ENCODE measurements around the gene PPM1L. TPM values are rescaled to one million over a fixed set of nuclear protein-coding genes. Genes with fewer than 3 reads are reported as not detected.
"Not testable (repeated sequence)": the region's sequence is repeated elsewhere in the genome, so short reads cannot be mapped to it uniquely, and the experiment has no call there.

PPM1L gene
- polyA plus RNA-seq, 1 donor: 12.6 TPM

GRCh38 chr3:160992712-160993111 is 236.7 kb downstream of the PPM1L start:
- no peak for DNase-seq

- no peak for DNase-seq
These were observed 240.8 kb downstream of the PPM1L start for GRCh38 chr3:160996811-160997210.

GRCh38 chr3:160998581-160998980 is 242.6 kb downstream of the PPM1L start:
- DNase-seq: no peak

DNA sequence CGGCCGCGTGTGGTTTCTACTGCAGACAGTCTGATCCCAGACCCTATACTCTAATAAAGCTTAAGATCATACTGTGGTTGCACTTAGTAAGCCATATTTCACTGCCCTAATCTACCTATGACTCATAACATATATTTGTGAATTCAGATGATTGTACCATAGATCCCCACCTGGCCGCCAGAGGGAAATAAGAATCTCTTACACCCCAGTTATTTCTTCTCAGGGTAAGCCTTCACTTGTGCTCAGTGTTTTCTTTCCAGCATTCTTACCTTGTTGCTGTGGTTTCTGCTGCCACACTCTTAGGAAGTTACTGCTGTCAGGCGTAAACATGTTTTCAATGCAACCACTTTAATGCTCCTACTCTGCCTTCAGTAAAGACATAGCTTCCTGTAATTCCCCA is 243.2 kb downstream of the PPM1L start:
- no peak for DNase-seq

DNA sequence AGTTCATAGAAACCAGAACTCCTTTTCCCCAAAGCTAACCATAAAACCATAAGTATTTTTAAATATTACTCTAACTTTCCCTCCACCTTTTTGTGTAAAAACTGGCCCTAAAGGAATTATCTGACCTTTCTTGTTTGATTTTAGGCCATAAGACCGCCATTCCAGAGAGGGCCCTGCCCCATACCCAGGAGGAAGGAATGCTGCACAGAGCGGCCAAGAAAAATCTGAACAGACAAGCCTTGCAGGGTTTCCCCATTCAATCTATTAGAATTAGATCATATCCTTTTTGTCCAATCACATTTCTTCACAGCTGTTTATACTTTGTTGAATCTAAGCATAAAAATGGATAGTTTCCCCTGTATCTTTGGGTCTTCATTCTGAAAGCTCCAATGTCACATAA is 252.1 kb downstream of the PPM1L start:
- no peak for DNase-seq

DNA sequence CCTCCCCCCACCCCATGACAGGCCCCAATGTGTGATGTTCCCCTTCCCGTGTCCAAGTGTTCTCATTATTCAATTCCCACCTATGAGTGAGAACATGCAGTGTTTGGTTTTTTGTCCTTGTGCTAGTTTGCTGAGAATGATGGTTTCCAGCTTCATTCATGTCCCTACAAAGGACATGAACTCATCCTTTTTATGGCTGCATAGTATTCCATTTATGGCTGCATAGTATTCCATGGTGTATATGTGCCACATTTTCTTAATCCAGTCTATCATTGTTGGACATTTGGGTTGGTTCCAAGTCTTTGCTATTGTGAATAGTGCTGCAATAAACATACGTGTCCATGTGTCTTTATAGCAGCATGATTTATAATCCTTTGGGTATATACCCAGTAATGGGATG is 254.1 kb downstream of the PPM1L start:
- not testable (repeated sequence) for DNase-seq

DNA sequence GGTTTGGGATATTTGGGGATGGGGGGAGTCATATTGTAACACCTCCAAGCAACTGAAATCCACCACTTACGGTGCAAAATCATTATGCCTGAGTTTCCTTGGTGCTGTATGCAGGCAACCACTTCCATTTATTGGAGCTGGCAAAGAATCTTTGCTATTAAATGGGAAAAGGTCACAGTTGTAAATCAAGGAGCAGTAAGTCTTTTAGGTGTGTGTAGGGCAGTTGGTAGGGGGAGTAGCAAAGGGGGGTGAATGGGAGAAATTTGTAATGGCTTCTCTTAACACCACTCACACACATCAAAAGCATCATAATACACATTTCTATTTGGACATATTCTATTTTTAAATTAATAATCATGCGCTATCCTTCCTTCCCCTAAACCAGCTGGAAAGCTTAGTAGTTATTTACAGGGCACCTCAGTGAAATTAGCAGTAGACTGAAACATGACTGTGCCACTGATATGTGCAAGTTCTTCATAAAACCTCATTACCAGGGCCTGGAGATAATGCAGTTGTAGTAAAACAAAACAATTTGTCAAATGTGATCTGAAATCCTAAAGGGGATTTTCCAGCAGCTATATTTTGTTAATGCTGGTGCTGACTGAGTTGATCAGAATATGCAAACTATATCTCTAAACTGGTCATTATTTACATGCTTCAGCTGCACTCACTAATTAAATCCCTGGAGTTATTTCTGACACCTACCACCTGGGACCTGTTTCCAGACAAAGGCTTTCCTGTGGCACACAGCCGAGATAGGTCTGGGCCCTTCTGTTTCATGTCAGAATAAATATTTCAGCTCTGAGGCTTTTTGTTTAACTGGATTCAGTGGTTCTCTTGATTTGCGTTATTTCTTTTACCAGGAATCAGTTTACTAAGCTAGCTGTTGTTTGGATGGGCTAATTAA is 259.1 kb downstream of the PPM1L start:
- no peak for DNase-seq

DNA sequence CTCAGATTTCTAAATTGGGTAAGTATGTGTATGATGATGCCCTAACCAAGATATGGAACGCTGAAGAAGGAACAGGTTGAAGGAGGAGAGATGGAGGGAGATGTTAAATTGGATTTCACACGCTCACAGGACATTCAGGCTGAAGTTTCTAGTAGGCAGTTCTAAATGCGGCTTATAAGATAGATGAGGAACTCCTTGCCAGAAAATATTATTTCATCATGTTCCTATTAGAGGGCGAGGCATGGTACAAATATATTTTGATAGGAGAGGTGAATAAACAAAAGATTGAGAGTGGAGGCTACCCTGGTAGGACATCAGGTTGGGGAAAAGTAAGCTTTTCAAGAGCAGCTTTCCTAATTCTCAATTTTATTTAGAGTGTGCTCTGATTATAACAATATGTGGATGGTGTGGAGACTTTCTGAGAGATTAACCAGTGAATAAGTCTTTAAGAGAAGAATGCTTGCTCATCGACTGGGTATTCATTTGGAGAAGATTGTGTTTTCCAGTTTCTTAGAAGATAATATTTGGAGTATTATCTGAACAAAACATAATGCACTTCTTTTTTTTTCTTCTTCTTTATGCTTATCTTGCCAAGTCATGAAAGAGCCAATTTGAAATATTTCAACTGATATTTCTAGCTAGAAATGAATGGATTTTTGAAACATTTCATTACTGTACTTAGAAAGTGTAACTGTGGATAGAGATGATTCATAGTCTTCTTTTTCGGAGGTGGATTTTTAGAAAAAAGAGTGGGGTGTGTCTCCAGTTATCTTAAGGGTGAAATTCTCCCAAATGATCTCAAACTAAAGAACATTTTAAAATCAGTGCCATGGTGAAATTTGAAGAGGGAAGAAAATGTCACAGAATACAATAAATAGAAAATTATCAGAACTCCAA is 260.6 kb downstream of the PPM1L start:
- DNase-seq: no peak

- DNase-seq: no peak
These were observed 261.9 kb downstream of the PPM1L start for GRCh38 chr3:161017971-161018370.

GRCh38 chr3:161020256-161020655 is 264.2 kb downstream of the PPM1L start:
- no peak for DNase-seq

- no peak for DNase-seq
These were observed 269.9 kb downstream of the PPM1L start for GRCh38 chr3:161025911-161026310.

- no peak for DNase-seq
These were observed 270.8 kb downstream of the PPM1L start for GRCh38 chr3:161026612-161027510.

DNA sequence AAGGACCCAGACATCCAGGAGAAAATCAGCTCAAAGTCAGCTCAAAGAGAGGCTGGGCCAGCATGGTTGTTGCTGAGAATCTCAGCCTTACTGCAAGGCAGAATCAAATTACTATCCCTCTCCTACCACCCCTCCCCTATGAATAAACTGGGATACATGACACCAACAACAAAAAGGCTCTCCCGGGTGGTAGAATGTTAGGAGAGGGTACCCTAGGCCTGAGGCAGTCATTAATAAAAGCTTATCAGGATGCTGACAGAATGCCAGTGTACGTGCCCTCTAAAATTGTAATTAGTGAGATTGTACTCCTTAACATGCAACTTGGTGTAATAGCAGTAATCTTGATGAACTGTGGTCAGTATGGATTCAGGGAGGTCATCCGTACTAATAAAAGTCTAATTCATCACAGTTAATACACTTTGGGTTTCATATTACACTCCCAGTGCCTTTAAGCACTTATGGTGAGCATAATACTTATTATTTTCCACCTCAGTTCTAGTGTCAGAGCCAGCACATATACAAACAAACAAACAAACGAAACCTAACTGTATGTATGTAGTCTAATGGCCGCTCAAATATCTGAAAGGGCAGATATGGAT is 272.6 kb downstream of the PPM1L start:
- no peak for DNase-seq

DNA sequence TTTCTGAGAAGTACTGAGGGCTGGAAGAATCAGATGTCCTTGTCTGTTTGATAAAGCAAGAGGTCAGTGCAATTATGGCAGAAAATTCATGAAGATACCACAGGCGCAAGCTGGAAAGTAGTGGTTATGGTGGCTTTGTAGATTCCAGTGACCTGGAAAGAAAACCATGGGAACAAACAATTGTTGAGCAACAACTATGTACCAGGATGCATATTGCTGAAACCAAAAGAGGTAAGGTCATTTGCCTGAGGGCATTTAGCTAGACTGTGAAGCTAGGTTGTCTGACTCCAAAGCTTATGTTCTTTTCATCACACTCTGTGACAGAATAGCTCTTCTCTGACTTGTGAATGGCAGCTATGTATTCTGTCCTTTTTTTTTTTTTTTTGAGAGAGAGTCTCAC is 275.1 kb downstream of the PPM1L start:
- DNase-seq: no peak

GRCh38 chr3:161034913-161035550 is 279.0 kb downstream of the PPM1L start:
- not testable (repeated sequence) for DNase-seq

DNA sequence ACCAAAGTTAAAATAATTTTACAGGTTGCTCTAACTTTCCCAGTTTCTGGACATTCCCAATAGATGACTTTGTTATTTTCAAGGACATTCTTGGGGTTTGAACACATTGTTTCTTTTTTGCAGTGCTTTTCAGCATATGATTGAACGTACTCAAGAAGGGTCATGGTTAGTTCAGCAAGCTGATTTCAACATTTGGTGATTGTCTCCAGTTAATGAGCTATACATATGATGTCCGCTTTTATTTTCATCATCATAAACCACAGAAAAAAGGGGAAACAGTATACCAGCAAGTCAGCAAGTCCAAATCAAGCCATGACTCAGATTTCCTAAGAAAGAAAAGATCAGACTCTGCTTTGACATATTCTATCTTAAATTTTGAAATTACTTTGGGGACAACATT is 279.7 kb downstream of the PPM1L start:
- no peak for DNase-seq

DNA sequence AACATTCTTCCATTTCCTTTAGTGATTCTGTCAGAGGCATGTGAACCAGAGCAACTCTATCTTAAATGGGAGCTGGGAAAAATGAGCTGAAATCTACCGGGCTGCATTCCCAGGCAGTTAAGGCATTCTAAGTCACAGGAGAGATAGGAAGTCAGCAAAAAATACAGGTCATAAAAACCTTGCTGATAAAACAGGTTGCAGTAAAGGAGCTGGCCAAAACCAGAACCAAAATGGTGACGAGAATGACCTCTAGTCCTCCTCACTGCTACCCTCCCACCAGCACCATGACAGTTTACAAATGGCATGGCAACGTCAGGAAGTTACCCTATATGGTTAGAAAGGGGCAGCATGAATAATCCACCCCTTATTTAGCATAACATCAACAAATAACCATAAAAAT is 282.7 kb downstream of the PPM1L start:
- no peak for DNase-seq

DNA sequence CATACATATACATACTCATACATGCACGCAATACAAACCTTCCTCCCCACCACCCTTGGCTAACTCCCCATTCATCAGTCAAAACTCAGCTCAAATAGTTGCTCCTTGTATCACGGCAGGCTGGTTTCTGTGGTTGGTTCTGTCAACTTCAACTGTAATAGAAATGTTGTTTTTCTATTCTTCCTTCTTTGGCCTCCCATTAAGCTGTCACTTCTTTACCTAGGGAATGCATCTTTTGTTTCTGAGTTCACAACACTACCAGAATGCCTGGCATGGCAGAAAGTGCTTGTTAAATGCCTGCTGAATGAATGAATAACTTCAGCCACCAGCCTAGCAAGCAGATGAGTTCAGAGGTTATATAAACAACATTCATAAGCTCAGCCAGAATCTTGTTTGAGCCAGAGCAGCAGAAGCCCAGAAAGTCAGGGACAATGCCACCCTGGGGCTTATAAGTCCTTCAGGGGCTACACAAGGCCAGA is 286.0 kb downstream of the PPM1L start:
- DNase-seq: no peak

GRCh38 chr3:161043336-161044035 is 287.5 kb downstream of the PPM1L start:
- no peak for DNase-seq

GRCh38 chr3:161049683-161050248 is 293.7 kb downstream of the PPM1L start:
- DNase-seq: no peak

Data from hindlimb muscle (tissue), 1 donor.